ENCODE results near the gene POU5F1.

The POU5F1 gene

DNA sequence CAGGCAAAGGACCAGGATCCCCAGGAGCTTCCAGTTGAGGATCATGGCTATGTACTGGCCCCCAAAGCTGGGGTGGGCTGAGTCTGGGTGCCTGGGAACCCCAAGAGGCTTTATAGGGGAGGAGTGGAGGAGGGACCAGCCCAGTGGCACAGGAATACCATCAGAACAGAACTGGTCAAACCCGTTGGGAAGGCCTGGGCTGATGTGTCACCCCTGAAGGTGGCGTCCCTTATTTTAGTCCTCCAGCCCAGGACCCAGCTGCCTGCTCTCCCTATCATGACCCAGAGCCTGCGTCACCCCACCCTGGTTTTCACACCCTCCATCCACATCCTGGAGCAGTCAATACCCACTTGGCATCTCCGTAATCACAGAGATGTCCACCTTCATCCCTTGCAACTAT lies 31.5 kb downstream of the POU5F1 start, which contains the start of gene PSORS1C2:
Gene PSORS1C2 (minus strand): TSS at position 85 of the 400 bp plus-strand sequence. CDS start 40 bp downstream, at position 45.
- no peak for DNase-seq

DNA sequence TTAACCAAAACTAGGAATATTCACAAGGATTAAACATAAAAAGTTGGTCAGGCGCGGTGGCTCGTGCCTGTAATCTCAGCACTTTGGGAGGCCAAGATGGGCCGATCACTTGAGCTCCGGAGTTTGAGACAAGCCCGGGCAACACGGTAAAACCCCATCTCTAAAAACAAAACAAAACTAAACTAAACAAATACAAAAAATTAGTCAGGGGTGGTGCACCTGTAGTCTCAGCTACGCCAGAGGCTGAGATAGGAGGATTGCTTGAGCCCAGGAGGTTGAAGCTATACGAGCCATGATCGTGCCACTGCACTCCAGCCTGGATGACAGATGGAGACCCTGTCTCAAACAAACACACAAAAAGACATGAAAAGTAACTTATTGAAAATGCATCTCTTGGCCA lies 34.8 kb downstream of the POU5F1 start:
- no peak for DNase-seq

DNA sequence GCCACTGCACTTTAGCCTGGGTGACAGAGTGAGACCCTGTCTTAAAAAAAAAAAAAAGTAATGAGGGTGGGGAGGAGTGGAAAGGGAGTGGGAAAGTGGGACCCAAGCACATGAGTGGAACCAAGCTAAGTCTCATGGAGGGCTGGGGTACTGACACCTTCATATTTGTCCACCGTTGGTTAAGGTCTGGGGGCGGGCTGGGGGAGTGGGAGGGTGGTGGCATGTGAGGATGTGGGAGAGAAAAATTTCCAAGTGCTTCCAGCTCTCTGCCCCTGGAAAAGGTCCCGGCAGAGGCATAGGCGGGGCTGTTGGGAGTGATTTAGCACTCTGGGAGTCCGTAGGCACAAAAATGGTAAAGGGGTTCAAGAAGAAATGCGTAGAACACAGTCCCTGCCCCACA lies 37.7 kb downstream of the POU5F1 start:
- DNase-seq = no peak

DNA sequence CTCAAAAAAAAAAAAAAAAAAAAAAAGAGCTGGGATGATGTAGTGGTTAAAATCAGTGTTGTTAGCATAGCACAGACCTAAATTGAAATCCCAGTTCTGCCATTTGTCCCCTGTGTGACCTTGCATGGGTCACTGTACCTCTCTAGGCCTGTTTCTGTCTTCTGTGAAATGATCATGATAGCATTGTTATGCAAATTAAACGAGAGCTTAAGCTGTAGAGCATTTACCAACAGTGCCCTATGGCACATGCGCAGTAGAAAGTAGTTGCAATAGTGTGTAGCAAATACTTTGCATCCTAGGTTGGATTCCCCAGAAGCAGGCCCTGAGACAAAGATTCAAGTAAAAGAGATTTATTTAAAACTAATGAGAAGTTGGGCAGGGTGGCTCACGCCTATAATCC lies 38.9 kb downstream of the POU5F1 start:
- DNase-seq = no peak

DNA sequence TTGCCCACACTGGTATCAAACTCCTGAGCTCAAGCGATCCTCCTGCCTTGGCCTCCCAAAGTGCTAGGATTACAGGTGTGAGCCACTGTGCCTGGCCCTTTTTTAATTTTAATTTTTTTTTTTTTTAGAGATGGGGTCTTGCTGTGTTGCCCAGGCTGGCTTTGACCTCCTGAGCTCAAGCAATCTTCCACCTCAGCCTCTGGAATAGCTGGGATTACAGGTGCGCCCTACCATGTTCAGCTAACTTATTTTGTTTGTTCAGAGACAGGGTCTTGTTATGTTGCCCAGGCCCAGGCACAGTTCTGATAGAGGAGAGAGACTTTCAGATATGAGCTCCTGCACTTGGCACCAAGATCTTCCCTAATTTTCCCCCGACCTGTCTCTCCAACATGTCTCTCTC lies 39.7 kb downstream of the POU5F1 start:
- DNase-seq = no peak

DNA sequence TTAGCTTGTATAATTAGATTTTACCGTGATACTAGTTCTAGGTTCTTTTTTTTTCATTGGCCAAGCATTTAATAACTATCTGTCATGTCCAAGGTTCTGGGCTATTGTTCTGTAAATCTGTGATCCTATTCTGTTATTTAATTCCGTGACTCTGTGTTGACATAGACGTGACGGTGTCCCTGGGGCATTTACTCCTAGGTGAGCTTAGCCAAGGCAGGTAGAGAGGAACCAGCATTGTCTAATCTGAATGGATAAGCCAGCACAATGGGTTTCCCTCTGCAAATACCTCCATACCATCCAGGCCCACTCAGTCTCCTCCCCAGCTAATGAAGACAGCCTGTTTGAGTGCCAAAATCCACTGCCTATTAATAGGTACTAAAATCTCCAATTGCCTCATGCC lies 41.4 kb downstream of the POU5F1 start:
- DNase-seq = no peak

DNA sequence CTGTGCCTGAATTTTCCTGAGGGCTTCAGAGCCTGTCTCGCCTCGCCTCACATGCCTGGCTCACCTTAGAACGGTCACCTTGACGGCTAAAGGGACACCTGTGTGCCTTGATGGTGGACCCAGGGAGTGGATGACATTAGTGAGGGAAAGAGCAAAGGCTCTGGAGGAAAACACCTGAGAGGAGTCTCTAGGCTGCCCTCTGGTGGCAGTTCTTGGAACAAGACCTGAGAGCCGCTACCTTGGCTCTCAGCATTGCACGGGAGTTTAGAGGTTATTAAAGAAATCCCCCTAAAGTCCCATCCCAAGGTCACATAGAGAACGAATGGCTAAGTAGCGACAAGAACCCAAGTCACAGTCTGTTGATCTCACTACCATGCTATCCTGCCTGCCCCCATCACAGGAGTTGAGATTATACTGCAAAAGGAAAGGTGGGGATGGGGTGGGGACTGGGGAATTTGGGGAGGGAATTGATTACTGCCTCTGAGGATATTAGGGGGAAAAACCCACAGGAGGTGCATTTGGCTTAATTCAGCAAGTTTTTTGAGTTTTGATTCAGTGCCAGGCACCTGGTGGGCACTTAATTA lies 42.3 kb downstream of the POU5F1 start:
- peak; percentile 58 to 78 for DNase-seq

DNA sequence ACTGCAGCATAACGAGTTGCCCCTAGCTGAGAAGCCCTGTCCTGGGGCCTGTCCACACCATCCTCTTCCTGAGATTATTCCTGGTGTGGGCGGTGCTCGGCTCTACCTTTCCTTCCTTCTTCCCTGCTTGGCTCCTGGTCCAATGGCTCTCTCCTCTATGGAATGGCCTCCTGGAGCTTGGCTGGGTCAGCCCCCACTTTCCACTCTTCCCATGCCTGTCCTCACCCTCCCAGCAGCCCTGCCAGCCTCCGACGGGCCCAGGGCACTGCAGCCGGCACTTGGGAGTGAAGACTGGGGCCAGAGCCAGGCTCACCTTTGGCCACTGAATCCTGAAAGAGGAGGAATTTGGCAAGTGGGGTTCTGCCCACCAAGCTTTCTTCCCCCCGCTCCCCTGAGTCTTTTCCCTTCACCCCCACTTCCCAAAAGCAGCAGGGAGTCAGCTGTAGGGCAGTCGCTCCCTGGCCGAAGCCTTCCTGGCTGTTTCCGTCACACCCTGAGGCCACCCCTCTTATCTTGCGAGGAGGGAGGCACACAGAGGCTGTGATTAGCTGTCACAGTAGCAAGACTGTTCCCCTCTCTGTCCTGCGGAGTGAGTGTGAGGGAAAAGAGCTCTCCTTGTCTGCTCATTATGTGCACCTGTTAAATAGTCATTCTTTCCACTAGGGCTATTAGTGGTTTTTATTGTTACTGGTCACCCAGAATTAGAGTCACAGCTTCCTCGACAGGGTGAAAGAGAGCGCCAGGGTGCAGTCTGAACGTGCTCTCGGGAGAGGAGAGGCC lies 43.9 kb downstream of the POU5F1 start:
- DNase-seq = no peak

DNA sequence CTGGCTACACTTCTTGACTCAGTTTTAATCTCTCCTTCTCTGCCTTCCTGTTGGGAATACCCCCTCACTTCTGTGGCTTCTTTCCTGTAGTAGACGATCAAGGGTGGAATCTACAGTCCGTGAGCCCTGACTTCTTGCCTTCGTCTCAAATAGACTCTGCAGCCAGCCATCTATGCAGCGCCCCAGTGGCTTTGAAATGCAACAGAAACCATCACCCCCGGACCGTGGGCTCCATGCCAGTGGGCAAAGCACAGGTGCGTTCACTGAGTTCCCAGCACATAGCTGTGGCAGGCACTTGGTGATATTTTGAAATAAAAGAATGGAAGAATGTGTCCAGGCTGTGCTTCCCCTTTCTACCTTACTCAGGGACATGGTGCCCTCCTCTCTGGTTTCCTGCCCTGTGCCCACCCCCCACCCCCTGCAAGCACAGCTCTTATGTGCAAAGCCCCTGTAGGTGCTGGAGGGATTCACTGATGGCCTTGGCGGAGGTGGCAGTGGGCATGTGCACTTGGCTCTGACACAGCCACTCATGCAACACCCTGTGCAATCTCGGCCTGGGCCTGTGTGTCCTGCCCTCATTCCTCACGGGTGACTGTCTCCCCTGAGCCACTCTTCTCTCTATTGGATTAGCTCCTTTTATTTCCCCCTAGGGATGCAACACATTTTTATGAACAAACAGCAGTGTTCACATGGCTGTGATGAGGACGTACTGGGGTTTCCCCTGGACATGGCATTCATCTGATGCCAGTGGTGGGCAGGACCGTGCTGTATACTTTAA lies 44.7 kb downstream of the POU5F1 start:
- DNase-seq = no peak

DNA sequence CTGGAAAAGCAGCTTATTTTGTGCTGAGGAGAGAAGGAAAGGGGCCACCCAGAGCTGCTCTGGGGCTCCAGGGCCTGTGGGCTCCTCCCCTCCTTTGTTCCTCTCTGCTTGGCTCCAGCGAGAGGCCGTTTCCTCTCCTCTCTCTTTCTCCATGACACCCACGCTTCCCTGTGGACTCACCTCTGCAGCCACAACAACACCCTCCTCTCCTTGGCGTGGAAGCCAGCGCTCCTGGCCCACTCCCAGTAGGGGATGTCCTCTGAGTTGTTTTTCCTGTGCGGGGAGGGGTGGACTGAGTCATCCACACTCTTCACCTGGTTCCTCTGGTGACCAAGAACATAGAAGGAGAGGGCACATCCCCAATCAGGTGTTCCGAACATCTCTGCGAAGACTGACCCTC lies 45.3 kb downstream of the POU5F1 start:
- DNase-seq = no peak

DNA sequence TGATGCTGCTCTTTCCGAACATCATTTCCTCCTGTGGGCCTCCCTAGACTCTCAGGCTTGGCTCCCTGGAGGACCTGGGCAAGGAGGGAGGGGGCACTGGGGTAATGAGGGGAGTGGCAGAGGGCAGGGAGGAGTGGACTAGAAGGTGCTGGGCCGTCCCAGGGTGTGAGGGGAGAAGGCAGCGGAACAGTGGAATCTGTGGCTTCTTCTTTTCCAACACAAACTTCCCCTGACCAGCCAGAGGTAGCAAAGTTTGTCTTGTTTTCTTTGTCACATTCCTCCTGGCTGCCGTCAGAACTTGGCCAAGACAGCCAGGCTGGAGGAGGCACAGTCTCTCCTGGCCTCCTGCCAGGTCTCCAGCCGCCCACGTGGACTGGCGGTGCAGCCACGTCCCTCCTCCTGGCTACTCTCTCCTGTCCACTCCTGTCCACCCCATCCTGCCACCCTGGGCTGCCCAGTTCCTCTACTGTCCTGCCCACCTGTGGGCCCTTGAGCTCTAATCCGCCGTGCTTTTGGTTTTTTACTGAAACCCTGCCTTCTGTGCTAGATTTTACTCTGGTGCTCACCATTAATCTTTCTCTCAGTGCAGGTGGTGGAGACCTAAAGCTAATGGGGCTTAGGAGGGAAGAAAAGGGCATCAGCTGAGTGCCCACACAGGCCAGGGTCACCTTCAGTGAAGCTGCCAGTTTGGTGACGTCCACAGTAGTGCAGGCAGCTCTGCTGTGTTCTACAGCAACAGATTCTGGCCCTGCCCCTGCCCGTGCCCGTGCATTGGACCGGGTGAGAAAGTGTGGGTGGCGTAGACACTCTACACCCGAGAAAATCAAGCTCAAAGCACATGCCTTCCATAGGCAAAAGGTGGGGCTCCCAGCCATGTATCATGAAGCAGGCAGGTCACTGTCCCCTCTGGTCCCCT lies 47.4 kb downstream of the POU5F1 start:
- DNase-seq = no peak

DNA sequence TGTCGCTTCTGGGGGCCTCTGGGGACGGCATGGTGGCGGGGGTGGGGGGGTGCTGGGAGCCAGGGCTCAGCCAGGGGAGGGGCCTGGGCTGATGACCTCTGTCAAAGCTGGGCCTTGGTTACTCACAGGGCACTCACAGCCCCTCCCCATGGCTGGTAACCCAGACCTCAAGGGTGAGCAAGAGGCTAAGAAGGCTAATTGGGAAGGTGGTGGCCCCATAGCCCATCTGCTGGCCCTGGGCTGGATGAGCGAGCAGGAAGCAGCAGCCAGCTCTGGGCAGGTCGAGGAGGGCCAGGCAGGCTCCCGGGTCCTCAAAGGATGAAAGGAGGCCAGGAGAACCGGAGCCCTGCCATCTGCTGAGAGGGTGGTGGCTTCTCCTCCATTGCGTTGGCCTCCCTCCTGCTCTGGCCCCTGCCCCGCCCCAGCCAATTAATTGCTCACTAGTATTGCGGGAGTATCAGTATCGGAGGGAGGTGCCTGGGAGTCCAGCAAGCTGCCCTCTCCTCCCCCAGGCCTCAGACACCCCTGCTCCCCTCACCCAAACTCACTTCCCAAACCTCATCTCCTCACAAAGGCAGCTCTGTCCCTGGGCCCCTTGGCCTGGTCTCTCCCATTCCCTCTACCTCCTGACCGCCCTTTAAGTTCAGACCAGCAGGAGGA lies 49.2 kb downstream of the POU5F1 start:
- no peak for DNase-seq

DNA sequence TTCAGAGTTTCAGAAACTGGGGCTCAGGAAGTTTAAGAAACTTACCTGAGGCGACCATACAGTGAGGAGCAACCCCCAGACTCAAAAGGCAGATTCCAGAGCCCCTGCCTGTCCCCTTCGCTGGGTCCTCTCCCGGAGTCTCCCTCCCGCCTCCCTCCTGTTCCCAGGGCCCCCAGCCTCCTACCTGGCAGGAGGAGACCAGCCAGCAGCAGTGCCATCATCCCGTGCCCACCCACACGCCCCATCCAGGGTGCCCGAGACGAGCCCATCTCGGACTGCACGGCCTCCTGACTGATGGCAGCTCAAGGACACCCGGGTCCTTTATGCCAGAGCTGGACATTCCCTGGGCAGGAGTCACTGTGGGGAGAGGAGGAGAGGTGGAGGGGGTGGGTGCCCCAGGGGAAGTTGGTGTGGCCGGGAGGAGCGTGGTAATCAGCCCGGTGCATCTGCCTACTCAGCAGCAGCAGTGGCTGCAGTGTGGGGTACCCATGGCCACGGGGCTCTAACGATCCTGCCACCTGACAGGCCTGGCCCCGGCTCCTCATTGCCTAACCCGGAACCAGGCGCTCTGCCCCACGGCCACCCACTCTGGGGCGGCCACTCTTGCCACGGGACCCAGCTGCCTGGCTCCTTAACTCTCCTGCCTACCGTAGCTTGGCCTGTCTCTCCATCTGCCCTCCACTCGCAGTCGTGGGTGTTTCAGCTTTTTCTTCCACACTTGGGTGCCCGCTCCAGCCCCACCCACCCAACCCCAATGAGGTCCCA lies 50.1 kb downstream of the POU5F1 start, which contains the start of gene CDSN:
Gene CDSN (minus strand): TSS at position 296 of the 765 bp plus-strand sequence. CDS start 27 bp downstream, at position 269.
- no peak for DNase-seq

DNA sequence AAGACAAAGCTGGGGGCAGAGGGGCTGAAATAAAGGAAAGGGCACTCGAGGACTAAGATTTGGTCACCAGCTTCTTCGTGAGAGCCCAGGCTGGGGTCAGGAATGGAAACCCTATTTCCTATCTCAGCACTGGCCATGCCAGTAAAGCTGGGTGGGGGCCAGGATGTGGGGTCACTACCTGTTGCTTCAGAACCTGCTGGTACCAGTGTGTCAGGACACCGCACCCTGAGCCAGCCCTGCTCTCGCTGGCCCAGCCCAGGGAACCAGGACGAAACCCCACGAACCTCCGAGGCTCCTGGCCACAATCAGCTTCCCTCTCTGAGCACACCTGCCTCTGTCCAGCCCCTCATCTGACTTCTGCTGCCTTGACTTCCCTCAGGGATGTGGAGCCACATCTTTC lies 52.3 kb downstream of the POU5F1 start:
- DNase-seq = no peak

DNA sequence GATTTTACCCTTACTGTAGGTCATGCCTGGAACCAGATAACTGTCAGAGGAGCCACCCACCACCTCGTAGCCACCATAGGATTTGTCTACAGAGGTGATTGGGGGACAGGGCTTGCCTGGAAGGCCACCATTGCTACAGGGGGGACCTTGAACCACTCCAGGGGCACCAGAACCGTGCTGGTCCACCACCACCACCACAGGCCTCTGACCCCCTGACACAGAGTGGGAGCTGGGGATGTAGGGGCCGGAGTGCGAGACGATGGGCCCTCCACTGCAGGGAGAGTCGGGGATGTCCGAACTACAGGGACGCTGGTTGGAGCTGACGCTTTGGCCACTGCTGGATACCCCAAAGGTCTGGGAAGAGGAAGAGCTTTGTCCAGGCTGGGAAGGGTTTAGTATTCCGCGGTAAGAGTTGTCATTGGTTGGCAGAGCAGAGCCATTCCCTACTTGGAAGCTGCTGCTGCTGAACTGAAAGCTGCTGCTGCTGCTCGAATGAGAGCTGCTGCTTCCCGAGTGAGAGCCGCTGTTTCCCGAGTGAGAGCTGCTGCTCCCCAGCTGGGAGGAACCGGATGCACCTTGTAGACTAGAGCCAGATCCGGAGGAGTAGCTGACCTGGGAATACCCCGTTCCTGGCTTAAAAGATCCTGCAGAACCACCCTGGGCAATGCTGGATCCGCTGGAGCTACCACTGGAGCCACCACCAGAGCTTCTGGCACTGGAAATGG lies 53.7 kb downstream of the POU5F1 start:
- no peak for DNase-seq

DNA sequence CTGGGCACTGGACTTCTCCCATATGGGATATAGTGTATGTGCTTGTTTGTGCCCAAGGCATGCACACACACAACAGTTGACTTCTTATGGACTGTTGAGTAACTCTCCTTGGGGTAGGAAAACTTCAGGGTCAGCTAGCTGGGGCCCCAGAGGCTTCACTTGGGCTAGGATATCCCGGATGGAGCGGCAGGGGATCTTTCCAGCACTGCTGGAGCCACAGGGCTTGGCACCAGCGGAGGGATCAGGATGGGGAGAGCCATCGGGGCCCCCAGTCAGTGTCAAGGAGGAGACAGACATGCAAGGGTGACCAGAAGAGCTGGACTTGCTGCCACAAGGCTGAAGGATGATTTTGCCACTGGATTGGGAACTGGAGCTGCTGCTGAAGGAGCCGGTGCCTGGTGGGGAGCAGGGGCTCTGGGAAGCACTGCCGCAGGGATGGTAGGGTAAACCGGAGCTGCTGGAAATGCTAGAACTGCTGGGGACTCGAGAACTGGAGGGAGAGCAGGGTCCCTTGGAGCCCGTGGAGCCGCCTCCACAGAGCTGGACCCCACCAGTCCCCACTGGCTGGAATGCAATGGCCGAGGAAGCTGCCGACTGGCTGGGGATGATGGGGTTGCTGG lies 54.4 kb downstream of the POU5F1 start:
- DNase-seq = no peak

DNA sequence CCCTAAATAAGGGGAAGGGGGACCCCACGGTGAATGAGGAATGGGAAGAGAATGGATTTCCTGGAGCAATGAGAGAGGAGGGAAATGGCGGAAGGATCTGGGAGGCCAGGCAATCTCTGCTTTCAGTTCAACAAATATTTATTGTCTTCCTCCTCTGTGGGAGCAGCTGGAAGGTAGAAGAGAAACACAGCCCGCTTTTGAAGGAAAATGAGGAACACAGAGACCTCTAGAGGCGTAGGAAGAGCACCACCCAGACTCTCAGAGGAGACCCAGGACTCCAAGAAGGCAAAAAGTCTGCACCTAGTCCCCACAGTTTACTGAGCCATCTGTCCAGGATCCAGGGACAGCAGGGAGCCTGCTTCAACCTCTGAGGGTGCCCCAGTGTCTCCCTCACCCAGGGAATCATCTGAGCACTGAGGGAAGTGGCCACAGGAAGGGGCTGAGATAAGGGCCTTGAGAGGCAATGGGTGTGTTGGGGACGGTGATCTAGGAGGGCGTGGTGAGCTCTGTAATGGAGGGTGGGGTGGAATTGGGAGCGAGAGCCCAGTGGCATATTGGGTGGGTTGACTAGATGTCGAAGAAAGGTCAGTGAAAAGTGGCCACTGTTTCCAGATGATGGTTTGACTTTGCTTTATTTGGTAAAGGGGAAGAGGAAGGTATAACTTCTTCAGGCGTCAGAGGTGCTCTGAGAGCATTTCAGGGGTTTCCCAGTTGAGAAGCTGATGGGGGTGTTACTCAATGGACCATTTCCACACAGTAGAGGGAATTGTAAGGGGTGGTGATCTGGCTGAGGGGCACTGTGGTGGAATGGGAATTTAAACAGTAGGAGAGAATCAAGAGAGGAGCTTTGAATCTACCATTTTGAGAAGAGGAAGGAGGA lies 55.3 kb downstream of the POU5F1 start:
- peak in 1 of 2 donors; percentile 35 for DNase-seq

DNA sequence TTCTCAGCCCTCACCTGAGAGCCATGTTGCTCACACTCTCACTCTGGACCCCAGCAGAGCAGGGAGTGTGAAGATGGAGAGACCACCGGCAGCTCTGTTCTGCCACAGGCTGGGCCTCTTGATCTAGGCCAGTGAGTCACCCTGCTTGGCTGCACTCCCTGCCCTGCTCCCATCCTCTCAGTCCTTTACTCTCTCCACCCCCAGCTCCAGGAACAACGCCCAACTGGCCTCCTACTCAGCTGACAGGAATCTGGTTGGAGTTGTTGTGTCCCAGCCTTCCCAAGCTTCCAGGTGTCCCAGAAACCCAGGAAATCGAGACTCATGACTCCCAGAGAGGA lies 56.0 kb downstream of the POU5F1 start, which contains the start of gene PSORS1C1:
Gene PSORS1C1 (plus strand): TSS at position 260 of the 338 bp plus-strand sequence. CDS start 14,833 bp downstream, outside the sequence.
- DNase-seq = no peak
